OCI-M2 (cell line): ENCODE data around the gene NODAL.

Experiments
- DNase-seq: peaks from one replicate; lab custom pipeline; 2025; ENCODE audit not compliant: unreplicated experiment; lab: John Stamatoyannopoulos, UW

Gene NODAL

GRCh38 chr10:70465278-70465677 lies 23.8 kb upstream of the NODAL start:
- no peak for DNase-seq

- no peak for DNase-seq
Measured at GRCh38 chr10:70462349-70462984, 21.0 kb upstream of the NODAL start.

GRCh38 chr10:70461397-70462348 lies 20.2 kb upstream of the NODAL start:
- no peak for DNase-seq

GRCh38 chr10:70459774-70460490 lies 18.5 kb upstream of the NODAL start:
- no peak for DNase-seq

GRCh38 chr10:70459061-70459773 lies 17.7 kb upstream of the NODAL start:
- DNase-seq, result no peak

GRCh38 chr10:70458329-70459060 lies 17.0 kb upstream of the NODAL start:
- no peak for DNase-seq

- no peak for DNase-seq
Measured at GRCh38 chr10:70457759-70458305, 16.4 kb upstream of the NODAL start.

- DNase-seq, result no peak
Measured at GRCh38 chr10:70456164-70456563, 14.7 kb upstream of the NODAL start.

- no peak for DNase-seq
Measured at GRCh38 chr10:70455213-70455630, 13.7 kb upstream of the NODAL start.

- DNase-seq, result no peak
Measured at GRCh38 chr10:70448236-70448635, 6.8 kb upstream of the NODAL start.

- DNase-seq, result no peak
Measured at GRCh38 chr10:70445718-70446657, 4.5 kb upstream of the NODAL start.

GRCh38 chr10:70444744-70445143 lies 3.3 kb upstream of the NODAL start:
- no peak for DNase-seq

GRCh38 chr10:70442332-70442988 lies 979 bp upstream of the NODAL start:
- DNase-seq, result no peak

- DNase-seq, result no peak
Measured at GRCh38 chr10:70441895-70442309, 421 bp upstream of the NODAL start.

- no peak for DNase-seq
Measured at GRCh38 chr10:70440296-70441160, 953 bp downstream of the NODAL start.

- no peak for DNase-seq
Measured at GRCh38 chr10:70437721-70438120, 3.8 kb downstream of the NODAL start.
